Thyroid gland (tissue), 4 donors: Measurements from ENCODE around the gene HSF4.

Experiments
- POLR2A ChIP-seq, 2 donors: fragments of 450-650 bp; IDR thresholded peaks; one replicate each; pipeline ENCODE4 v1.6.1; 2017; ENCODE audit warnings: antibody characterized with exemption in 2 of 2, mild to moderate bottlenecking in 2 of 2, moderate library complexity in 1 of 2
- TF ChIP-seq, protein P1 (sequence below), 6 experiments: fragments of 200-600 bp in 3 of 6; fragments of 450-650 bp in 3 of 6; sonication (generic) in 3 of 6; IDR thresholded peaks; one replicate each; pipeline ENCODE4 v1.5.1; 2016 to 2019; ENCODE audit warnings: antibody characterized with exemption in 6 of 6, mild to moderate bottlenecking in 2 of 6, inconsistent platforms in 1 of 6, moderate library complexity in 1 of 6

DNA sequence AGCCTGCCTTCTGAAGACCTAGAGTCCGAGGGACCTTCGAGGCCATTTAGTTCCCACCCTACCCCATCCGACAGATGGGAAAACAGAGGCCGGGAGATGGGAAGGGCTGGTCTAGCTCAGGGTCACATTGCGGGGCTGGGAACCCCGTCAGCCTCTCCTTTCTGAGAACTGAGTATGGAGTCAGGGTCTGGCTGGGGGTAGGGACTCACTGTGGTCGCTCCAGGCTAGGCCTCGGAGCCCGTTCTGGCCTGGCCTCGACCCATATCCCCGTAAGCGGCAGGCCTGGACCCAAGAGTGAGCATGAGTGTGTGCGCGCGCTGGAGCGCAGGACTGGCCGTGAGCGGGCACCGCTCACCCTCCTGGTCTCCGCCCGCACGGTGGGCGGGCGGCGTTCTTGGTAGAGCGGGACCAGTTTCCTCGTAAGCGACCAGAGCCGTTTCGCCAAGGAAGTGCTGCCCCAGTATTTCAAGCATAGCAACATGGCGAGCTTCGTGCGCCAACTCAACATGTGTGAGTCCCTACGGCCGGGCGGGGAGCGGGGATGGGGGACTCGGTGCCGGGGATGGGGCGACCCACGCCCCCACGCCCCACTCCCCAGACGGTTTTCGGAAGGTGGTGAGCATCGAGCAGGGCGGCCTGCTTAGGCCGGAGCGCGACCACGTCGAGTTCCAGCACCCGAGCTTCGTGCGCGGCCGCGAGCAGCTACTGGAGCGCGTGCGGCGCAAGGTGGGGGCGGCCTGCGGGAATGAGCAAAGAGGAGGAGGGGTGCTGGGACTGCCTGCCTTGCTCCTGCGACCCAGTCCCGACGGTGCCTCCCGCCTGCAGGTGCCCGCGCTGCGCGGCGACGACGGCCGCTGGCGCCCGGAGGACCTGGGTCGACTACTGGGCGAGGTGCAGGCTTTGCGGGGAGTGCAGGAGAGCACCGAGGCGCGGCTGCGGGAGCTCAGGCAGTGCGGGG lies 855 bp downstream of the HSF4 start:
- TF ChIP-seq, protein P1, sequence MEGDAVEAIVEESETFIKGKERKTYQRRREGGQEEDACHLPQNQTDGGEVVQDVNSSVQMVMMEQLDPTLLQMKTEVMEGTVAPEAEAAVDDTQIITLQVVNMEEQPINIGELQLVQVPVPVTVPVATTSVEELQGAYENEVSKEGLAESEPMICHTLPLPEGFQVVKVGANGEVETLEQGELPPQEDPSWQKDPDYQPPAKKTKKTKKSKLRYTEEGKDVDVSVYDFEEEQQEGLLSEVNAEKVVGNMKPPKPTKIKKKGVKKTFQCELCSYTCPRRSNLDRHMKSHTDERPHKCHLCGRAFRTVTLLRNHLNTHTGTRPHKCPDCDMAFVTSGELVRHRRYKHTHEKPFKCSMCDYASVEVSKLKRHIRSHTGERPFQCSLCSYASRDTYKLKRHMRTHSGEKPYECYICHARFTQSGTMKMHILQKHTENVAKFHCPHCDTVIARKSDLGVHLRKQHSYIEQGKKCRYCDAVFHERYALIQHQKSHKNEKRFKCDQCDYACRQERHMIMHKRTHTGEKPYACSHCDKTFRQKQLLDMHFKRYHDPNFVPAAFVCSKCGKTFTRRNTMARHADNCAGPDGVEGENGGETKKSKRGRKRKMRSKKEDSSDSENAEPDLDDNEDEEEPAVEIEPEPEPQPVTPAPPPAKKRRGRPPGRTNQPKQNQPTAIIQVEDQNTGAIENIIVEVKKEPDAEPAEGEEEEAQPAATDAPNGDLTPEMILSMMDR (IDR thresholded peaks at IDR 0.05): no peak
- no peak for TF ChIP-seq POLR2A (IDR thresholded peaks at IDR 0.05)
